HFFc6 (cell line): ENCODE measurements around the gene RNF19B. TPM values are rescaled to one million over a fixed set of nuclear protein-coding genes. Genes with fewer than 3 reads are reported as not detected.

ENCODE experiments used
- DNase-seq: peaks from one replicate; pipeline ENCODE4 v3.0.0-alpha.2; 2018
- H3K27ac Mint-ChIP-seq: 2 replicates; pipeline ENCODE4 v1.8.0; 2020; ENCODE audit warnings: mild to moderate bottlenecking, mixed read lengths
- H3K27me3 Mint-ChIP-seq: 2 replicates; pipeline ENCODE4 v1.8.0; 2021; ENCODE audit warnings: mild to moderate bottlenecking, moderate library complexity, mixed read lengths; ENCODE audit not compliant: insufficient read depth
- H3K36me3 Mint-ChIP-seq: 2 replicates; pipeline ENCODE4 v1.8.0; 2021; ENCODE audit warnings: low read depth, mixed read lengths
- H3K4me1 Mint-ChIP-seq: 2 replicates; pipeline ENCODE4 v1.8.0; 2020; ENCODE audit warnings: low read depth, mixed read lengths
- H3K4me3 Mint-ChIP-seq: 2 replicates; pipeline ENCODE4 v1.8.0; 2020; ENCODE audit warnings: mild to moderate bottlenecking, moderate library complexity, mixed read lengths
- H3K9me3 Mint-ChIP-seq: 2 replicates; pipeline ENCODE4 v1.8.0; 2020; ENCODE audit warnings: mild to moderate bottlenecking, mixed read lengths
- CTCF ChIP-seq: fragments of 200-600 bp; sonication (generic); IDR thresholded peaks from 2 replicates; pipeline ENCODE4 v1.5.0; 2021; ENCODE audit warnings: antibody characterized with exemption, mild to moderate bottlenecking
- total RNA-seq, 6 experiments: library from RNA; stranded (reverse); fragmentation: NEBNext Ultra II Directional; extraction: Animal tissue kit (Norgen Biotek cat#: 25700); gene quantifications; 2 replicates in 1 of 6; 3 replicates in 5 of 6; pipeline ENCODE4 v1.2.3, GENCODE V29; 2021

Gene RNF19B
- total RNA-seq, 6 experiments from 2014 or later: 9.4 to 10.6 (median 9.9) TPM

- no peaks in the 10 kb centered on the region for H3K9me3 Mint-ChIP-seq
- no peak overlapping the region for H3K27ac Mint-ChIP-seq
- no peaks in the 10 kb centered on the region for H3K36me3 Mint-ChIP-seq
- no peak overlapping the region for H3K4me3 Mint-ChIP-seq
- no peak for TF ChIP-seq CTCF
- no peak for DNase-seq
- H3K4me1 Mint-ChIP-seq: peaks cover 31% of the 10 kb centered on the region
- H3K27me3 Mint-ChIP-seq: peaks cover 6% of the 10 kb centered on the region
These were observed 6.5 kb upstream of the RNF19B start for GRCh38 chr1:32971156-32971555.

GRCh38 chr1:32969566-32969965 is 5.0 kb upstream of the RNF19B start:
- H3K36me3 Mint-ChIP-seq: no peaks in the 10 kb centered on the region
- H3K27me3 Mint-ChIP-seq: peaks cover 6% of the 10 kb centered on the region
- H3K9me3 Mint-ChIP-seq: no peaks in the 10 kb centered on the region
- TF ChIP-seq CTCF: no peak
- no peak overlapping the region; the same call in 1 of the 2 replicates for H3K27ac Mint-ChIP-seq
- no peak overlapping the region for H3K4me3 Mint-ChIP-seq
- DNase-seq: no peak
- peaks cover 34% of the 10 kb centered on the region for H3K4me1 Mint-ChIP-seq

DNA sequence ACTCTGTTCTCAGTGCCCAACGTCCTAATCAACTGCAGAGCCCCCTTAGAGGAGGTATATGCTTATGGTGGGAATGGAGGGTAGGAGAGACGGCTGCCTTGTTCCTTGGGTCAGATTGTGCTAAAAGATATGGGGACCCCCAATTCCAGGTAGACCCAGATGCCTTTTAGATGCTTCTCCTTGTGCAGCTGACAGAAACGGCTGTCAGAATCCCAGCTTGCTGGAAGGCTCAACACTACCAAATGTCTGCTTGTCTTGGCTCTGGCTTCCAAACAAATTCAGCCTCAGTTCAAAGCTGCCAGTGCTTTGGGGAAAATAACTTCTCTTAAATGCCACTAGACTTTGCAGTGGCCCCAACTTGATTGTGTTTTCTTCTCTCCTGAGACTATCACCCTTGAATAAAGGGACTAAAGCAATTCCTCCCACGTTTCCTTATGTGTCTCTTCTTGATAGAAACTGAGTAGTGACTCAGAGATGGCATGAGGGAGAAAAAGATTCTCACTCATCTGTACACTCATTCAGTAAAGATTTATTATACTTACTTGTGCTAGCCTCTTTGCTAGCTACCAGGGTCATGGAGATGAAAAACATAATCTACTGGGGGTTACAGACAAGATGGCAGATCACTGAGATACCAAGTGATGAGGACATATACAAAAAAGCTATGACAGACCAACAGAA is 3.4 kb upstream of the RNF19B start:
- H3K4me1 Mint-ChIP-seq: peaks cover 38% of the 10 kb centered on the region
- peak; percentile 57 for DNase-seq
- H3K36me3 Mint-ChIP-seq: no peaks in the 10 kb centered on the region
- no peaks in the 10 kb centered on the region for H3K9me3 Mint-ChIP-seq
- peaks cover 6% of the 10 kb centered on the region for H3K27me3 Mint-ChIP-seq
- H3K4me3 Mint-ChIP-seq: peak overlapping the region; percentile 21
- no peak for TF ChIP-seq CTCF
- peak overlapping the region; percentile 59 for H3K27ac Mint-ChIP-seq

- Mint-ChIP-seq H3K36me3 (no peaks in the 10 kb centered on the region), H3K27me3 (peaks cover 4% of the 10 kb centered on the region), H3K9me3 (no peaks in the 10 kb centered on the region), H3K27ac (no peak overlapping the region), H3K4me1 (peaks cover 41% of the 10 kb centered on the region), H3K4me3 (no peak overlapping the region)
- no peak for DNase-seq
- TF ChIP-seq CTCF: no peak
These were observed 2.3 kb upstream of the RNF19B start for GRCh38 chr1:32966900-32967299.

DNA sequence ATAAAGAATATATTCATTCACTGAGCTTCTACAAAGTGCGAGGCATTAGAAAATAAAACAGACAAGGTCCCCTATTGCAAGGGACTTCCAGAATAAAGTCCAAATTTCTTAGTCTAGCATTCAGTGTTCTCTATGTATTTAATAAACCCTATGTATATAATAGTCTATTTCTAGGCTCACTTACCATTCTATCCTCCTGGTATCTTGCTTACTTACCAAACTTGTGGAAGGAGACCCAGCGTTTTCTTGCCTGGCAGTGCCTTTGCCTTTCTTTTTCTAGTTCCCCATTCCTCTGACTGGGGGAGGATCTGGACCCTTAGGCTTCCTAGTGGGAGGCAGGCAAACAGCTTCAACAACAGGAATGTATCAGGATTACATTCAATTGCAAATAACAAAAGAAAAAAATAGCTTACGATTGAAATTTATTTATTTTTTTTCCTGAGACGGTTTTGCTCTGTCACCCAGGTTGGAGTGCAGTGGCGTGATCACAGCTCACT is 690 bp upstream of the RNF19B start:
- DNase-seq: no peak
- Mint-ChIP-seq H3K4me1 (peaks cover 44% of the 10 kb centered on the region), H3K36me3 (no peaks in the 10 kb centered on the region), H3K27ac (peak overlapping the region; percentile 83), H3K9me3 (no peaks in the 10 kb centered on the region), H3K4me3 (peak overlapping the region; percentile 86), H3K27me3 (no peaks in the 10 kb centered on the region; the same call in none of the 2 replicates)
- no peak for TF ChIP-seq CTCF
